Smooth muscle cell (in vitro differentiated cells): ENCODE results near the gene A4GNT. TPM values are rescaled to one million over a fixed set of nuclear protein-coding genes. Genes with fewer than 3 reads are reported as not detected.

Experiments used
- DNase-seq: peaks from one replicate; lab custom pipeline; 2025; ENCODE audit not compliant: unreplicated experiment; lab: John Stamatoyannopoulos, UW
- H2AFZ ChIP-seq: fragments of 200-600 bp; sonication (generic); 2 replicates; pipeline ENCODE4 v1.6.0; 2016; ENCODE audit warnings: antibody characterized with exemption, low read depth, mild to moderate bottlenecking
- H3F3A ChIP-seq: fragments of 200-600 bp; sonication (generic); 2 replicates; pipeline ENCODE4 v1.6.0; 2017; ENCODE audit warnings: antibody characterized with exemption, low read depth
- H3K27ac ChIP-seq: fragments of 200-600 bp; sonication (generic); 2 replicates; pipeline ENCODE4 v1.5.1; 2016; ENCODE audit warnings: low read depth, mild to moderate bottlenecking
- H3K27me3 ChIP-seq: fragments of 200-600 bp; sonication (generic); 2 replicates; pipeline ENCODE4 v1.6.1; 2016; ENCODE audit warnings: low read depth, mild to moderate bottlenecking
- H3K36me3 ChIP-seq: fragments of 200-600 bp; sonication (generic); 2 replicates; pipeline ENCODE4 v1.5.1; 2016; ENCODE audit warnings: low read depth
- H3K4me1 ChIP-seq: fragments of 200-600 bp; sonication (generic); 2 replicates; pipeline ENCODE4 v1.5.1; 2016; ENCODE audit warnings: low read depth
- H3K4me2 ChIP-seq: fragments of 200-600 bp; sonication (generic); 2 replicates; pipeline ENCODE4 v1.6.0; 2016; ENCODE audit warnings: mild to moderate bottlenecking
- H3K4me3 ChIP-seq: fragments of 200-600 bp; sonication (generic); 2 replicates; pipeline ENCODE4 v1.5.1; 2016; ENCODE audit warnings: mild to moderate bottlenecking
- H3K79me2 ChIP-seq: fragments of 200-600 bp; sonication (generic); 2 replicates; pipeline ENCODE4 v1.6.0; 2016; ENCODE audit warnings: low read depth, mild to moderate bottlenecking
- H3K9ac ChIP-seq: fragments of 200-600 bp; sonication (generic); 2 replicates; pipeline ENCODE4 v1.6.0; 2016; ENCODE audit warnings: low read depth
- H3K9me3 ChIP-seq: fragments of 200-600 bp; sonication (generic); replicated peaks from 2 replicates; pipeline ENCODE4 v1.5.1; 2016; ENCODE audit warnings: low read depth
- H4K20me1 ChIP-seq: fragments of 200-600 bp; sonication (generic); 2 replicates; pipeline ENCODE4 v1.6.0; 2016; ENCODE audit warnings: low read depth
- WGBS: methylation state at CpG from one replicate; pipeline ENCODE4 v1.1.7; 2016; ENCODE audit warnings: low lambda C conversion rate; 5-methylcytosine and 5-hydroxymethylcytosine counted together
- polyA plus RNA-seq: library from polyadenylated mRNA; unstranded; fragments of >200 nt; fragmentation: Nextera tagmentation; extraction: Ambion mirVana; gene quantifications from 2 replicates; pipeline ENCODE4 v1.2.1, GENCODE V29; 2016
- total RNA-seq: library from RNA; depleted of rRNA; stranded (reverse); fragments of >200 nt; gene quantifications from 2 replicates; pipeline ENCODE4 v1.2.3, GENCODE V29; 2014
- TF ChIP-seq, protein P1 (sequence below): fragments of 200-600 bp; sonication (generic); IDR thresholded peaks from 2 replicates; pipeline ENCODE4 v1.5.1; 2017; ENCODE audit warnings: borderline replicate concordance, mild to moderate bottlenecking, antibody characterized with exemption; ENCODE audit not compliant: insufficient read depth, poor library complexity, severe bottlenecking

Gene A4GNT
- total and polyA plus RNA-seq, 2 experiments from 2014 or later, result not detected

GRCh38 chr3:138135146-138135832 lies 3.1 kb upstream of the A4GNT start:
- no peak overlapping the region for H3K9ac ChIP-seq
- no peaks in the 10 kb centered on the region for H3K79me2 ChIP-seq
- no peak overlapping the region for H3K4me2 ChIP-seq
- no peaks in the 10 kb centered on the region for H4K20me1 ChIP-seq
- WGBS, result 88% methylated on average over 3 of the region's 3 CpGs
- H3K9me3 ChIP-seq, result no peaks in the 10 kb centered on the region
- no peaks in the 10 kb centered on the region for H3K27me3 ChIP-seq
- TF ChIP-seq, protein P1, sequence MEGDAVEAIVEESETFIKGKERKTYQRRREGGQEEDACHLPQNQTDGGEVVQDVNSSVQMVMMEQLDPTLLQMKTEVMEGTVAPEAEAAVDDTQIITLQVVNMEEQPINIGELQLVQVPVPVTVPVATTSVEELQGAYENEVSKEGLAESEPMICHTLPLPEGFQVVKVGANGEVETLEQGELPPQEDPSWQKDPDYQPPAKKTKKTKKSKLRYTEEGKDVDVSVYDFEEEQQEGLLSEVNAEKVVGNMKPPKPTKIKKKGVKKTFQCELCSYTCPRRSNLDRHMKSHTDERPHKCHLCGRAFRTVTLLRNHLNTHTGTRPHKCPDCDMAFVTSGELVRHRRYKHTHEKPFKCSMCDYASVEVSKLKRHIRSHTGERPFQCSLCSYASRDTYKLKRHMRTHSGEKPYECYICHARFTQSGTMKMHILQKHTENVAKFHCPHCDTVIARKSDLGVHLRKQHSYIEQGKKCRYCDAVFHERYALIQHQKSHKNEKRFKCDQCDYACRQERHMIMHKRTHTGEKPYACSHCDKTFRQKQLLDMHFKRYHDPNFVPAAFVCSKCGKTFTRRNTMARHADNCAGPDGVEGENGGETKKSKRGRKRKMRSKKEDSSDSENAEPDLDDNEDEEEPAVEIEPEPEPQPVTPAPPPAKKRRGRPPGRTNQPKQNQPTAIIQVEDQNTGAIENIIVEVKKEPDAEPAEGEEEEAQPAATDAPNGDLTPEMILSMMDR, result no peak
- no peak overlapping the region for H3K27ac ChIP-seq
- H3K4me3 ChIP-seq, result no peak overlapping the region
- no peaks in the 10 kb centered on the region for H3K36me3 ChIP-seq
- no peaks in the 10 kb centered on the region for H3K4me1 ChIP-seq
- no peak for DNase-seq
- H2AFZ ChIP-seq, result no peak overlapping the region
- H3F3A ChIP-seq, result no peaks in the 10 kb centered on the region

GRCh38 chr3:138127636-138128365 lies 4.4 kb downstream of the A4GNT start:
- Histone ChIP-seq H3F3A (peaks cover 16% of the 10 kb centered on the region), H3K4me1 (peaks cover 8% of the 10 kb centered on the region), H3K79me2 (no peaks in the 10 kb centered on the region), H3K4me2 (no peak overlapping the region), H3K9me3 (no peaks in the 10 kb centered on the region), H3K27me3 (no peaks in the 10 kb centered on the region), H3K27ac (no peak overlapping the region), H3K9ac (no peak overlapping the region), H2AFZ (no peak overlapping the region), H3K4me3 (no peak overlapping the region), H4K20me1 (no peaks in the 10 kb centered on the region), H3K36me3 (no peaks in the 10 kb centered on the region)
- TF ChIP-seq, protein P1, result no peak
- WGBS, result 96% methylated on average over 1 of the region's 1 CpG
- DNase-seq, result no peak

DNA sequence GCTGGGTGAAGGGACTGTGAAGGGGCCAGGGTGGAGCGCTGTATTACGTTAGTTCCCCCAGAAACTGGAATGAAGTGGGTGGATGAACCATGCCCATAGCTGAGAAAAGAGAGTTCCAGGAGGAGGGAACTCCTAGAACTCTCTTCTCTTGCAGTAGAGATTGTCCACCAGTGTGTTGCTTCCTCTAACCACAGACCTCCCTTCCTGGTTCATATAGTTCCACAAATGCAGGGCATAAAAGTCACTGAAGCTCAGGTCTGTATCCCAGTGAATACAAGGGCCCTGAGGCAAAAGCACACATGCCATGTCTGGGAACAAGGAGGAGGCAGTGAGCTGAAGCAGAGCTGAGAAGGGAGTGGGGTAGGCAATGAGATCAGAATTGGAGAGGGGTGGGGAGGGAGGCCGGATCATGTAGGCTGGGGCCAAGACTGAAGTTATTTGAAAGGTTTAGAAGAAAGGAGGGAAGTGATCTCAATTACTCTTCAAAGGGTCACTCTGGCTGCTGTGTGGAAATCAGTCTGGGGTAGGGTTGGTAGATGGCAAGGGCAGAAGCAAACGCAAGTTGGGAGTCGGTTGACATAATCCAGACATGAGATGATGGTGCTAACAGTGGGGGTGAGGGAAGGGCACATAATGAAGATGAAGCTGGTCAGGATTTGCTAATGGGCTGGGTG lies 6.5 kb downstream of the A4GNT start:
- Histone ChIP-seq H3F3A (peaks cover 16% of the 10 kb centered on the region), H3K36me3 (no peaks in the 10 kb centered on the region), H3K27ac (peak overlapping the region; percentile 96), H3K9me3 (no peaks in the 10 kb centered on the region), H4K20me1 (no peaks in the 10 kb centered on the region), H2AFZ (peak overlapping the region; percentile 70), H3K9ac (peak overlapping the region; percentile 80), H3K4me3 (no peak overlapping the region), H3K79me2 (no peaks in the 10 kb centered on the region), H3K4me2 (peak overlapping the region; percentile 81), H3K27me3 (no peaks in the 10 kb centered on the region), H3K4me1 (peaks cover 8% of the 10 kb centered on the region)
- whole genome bisulfite sequencing, result 10% methylated on average over 5 of the region's 5 CpGs
- DNase-seq, result no peak
- TF ChIP-seq, protein P1, result no peak
